Measurements from ENCODE around the gene PRRT1. TPM values are rescaled to one million over a fixed set of nuclear protein-coding genes. Genes with fewer than 3 reads are reported as not detected.

The PRRT1 gene
- total RNA-seq, 1 donor from 2014 or later: 3.1 TPM

- Mint-ChIP-seq H3K4me1 (peaks cover 51% of the 10 kb centered on the region), H3K27ac (ENCODE audit: unreplicated experiment) (no peak within 1 kb of the TSS), H3K4me3 (peak within 1 kb of the TSS; percentile 67), H3K27me3 (ENCODE audit: low read depth) (no peaks in the 10 kb centered on the region), H3K9me3 (no peaks in the 10 kb centered on the region), H3K36me3 (ENCODE audit: low read depth) (peaks cover 11% of the 10 kb centered on the region)
- no peak for DNase-seq (ENCODE audit: low read depth, low spot score)
- TF ChIP-seq, protein P1, sequence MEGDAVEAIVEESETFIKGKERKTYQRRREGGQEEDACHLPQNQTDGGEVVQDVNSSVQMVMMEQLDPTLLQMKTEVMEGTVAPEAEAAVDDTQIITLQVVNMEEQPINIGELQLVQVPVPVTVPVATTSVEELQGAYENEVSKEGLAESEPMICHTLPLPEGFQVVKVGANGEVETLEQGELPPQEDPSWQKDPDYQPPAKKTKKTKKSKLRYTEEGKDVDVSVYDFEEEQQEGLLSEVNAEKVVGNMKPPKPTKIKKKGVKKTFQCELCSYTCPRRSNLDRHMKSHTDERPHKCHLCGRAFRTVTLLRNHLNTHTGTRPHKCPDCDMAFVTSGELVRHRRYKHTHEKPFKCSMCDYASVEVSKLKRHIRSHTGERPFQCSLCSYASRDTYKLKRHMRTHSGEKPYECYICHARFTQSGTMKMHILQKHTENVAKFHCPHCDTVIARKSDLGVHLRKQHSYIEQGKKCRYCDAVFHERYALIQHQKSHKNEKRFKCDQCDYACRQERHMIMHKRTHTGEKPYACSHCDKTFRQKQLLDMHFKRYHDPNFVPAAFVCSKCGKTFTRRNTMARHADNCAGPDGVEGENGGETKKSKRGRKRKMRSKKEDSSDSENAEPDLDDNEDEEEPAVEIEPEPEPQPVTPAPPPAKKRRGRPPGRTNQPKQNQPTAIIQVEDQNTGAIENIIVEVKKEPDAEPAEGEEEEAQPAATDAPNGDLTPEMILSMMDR (conservative IDR thresholded peaks at IDR 0.05): no peak
Measured at GRCh38 chr6:32184084-32184640, 32.4 kb upstream of the PRRT1 start, which contains the start of gene AGER. TSS of gene AGER (minus strand) at chr6:32184253. CDS start at chr6:32184222, 31 bp downstream.

DNA sequence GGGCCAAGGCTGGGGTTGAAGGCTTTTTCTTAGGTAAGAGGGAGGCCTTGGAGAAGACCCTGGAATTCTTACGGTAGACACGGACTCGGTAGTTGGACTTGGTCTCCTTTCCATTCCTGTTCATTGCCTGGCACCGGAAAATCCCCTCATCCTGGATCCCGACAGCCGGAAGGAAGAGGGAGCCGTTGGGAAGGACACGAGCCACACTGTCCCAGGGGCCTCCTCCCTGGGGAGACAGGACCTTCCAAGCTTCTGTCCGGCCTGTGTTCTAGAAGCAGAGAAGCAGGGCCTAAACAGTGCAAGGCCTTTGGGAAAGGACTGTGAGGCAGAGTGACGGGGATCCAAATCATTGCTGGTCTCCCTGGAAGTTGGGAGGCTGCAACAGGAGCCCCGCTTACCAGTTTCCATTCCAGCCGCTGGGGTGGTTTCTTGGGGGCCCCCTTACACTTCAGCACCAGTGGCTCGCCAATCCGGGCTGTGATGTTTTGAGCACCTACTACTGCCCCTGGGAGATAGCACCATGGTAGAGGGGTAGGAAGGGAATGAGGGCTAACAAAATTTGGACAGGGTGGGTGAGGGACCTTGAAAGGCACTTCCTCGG, 31.8 kb upstream of the PRRT1 start:
- TF ChIP-seq, protein P1 (conservative IDR thresholded peaks at IDR 0.05): no peak
- peaks cover 15% of the 10 kb centered on the region for H3K36me3 Mint-ChIP-seq (ENCODE audit: low read depth)
- no peak for DNase-seq (ENCODE audit: low read depth, low spot score)
- H3K9me3 Mint-ChIP-seq: no peaks in the 10 kb centered on the region
- no peaks in the 10 kb centered on the region for H3K27me3 Mint-ChIP-seq (ENCODE audit: low read depth)
- H3K27ac Mint-ChIP-seq (ENCODE audit: unreplicated experiment): no peak overlapping the region
- H3K4me3 Mint-ChIP-seq: peak overlapping the region; percentile 67
- H3K4me1 Mint-ChIP-seq: peaks cover 51% of the 10 kb centered on the region

DNA sequence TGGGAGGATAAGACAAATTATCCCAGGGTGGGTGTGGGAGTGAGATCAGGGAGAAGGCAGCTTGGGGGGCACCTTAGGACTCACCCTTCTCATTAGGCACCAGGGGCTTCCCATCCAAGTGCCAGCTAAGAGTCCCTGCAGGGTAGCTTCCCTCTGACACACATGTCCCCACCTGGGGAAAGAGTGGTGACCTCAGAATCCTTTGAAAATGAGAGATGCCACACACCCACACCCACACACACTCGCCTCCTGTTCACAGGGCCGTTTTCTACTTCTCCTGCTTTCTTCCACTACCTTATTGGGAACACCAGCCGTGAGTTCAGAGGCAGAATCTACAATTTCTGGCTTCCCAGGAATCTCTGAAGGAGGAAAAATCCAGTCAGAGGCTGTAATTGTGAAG, 31.3 kb upstream of the PRRT1 start:
- Mint-ChIP-seq H3K36me3 (ENCODE audit: low read depth) (peaks cover 15% of the 10 kb centered on the region), H3K4me3 (peak overlapping the region; percentile 67), H3K27me3 (ENCODE audit: low read depth) (peaks cover 3% of the 10 kb centered on the region), H3K4me1 (peaks cover 51% of the 10 kb centered on the region), H3K27ac (ENCODE audit: unreplicated experiment) (no peak overlapping the region), H3K9me3 (no peaks in the 10 kb centered on the region)
- no peak for DNase-seq (ENCODE audit: low read depth, low spot score)
- TF ChIP-seq, protein P1 (conservative IDR thresholded peaks at IDR 0.05): no peak

- Mint-ChIP-seq H3K4me1 (peaks cover 53% of the 10 kb centered on the region), H3K9me3 (no peaks in the 10 kb centered on the region), H3K27ac (ENCODE audit: unreplicated experiment) (no peak overlapping the region), H3K36me3 (ENCODE audit: low read depth) (peaks cover 14% of the 10 kb centered on the region), H3K4me3 (peak overlapping the region; percentile 57), H3K27me3 (ENCODE audit: low read depth) (peaks cover 6% of the 10 kb centered on the region)
- TF ChIP-seq, protein P1 (conservative IDR thresholded peaks at IDR 0.05): no peak
- no peak for DNase-seq (ENCODE audit: low read depth, low spot score)
Measured at GRCh38 chr6:32182555-32182981, 30.8 kb upstream of the PRRT1 start.

DNA sequence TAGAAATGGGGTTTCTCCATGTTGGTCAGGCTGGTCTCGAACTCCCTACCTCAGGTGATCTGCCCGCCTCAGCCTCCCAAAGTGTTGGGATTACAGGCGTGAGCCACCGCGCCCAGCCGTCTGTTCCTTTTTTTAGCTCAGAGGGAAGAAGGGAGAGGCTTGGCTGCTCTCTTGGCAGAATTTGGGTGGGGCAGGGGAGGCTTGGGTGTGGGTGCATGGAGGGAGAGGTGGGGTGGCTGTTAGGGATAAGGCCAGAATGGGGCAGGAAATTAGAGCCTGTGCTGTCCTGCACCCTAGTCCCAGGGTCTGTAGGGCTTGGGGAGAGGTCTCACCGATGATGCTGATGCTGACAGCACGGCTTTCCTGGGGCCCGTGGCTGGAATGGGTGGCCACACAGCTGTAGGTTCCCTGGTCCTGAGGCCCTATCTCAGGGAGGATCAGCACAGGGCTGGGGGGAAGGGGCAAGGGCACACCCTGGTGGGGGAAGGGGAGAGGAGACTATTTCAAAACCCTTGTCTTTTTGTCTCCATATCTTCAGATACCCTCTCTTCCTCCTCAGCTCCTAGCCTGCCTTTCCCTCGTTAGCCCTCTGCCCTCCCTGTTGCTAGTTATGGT, 30.3 kb upstream of the PRRT1 start:
- Mint-ChIP-seq H3K4me3 (peak overlapping the region; percentile 17), H3K9me3 (no peaks in the 10 kb centered on the region), H3K27ac (ENCODE audit: unreplicated experiment) (no peak overlapping the region), H3K4me1 (peaks cover 53% of the 10 kb centered on the region), H3K36me3 (ENCODE audit: low read depth) (peaks cover 10% of the 10 kb centered on the region), H3K27me3 (ENCODE audit: low read depth) (peaks cover 6% of the 10 kb centered on the region)
- DNase-seq (ENCODE audit: low read depth, low spot score): no peak
- TF ChIP-seq, protein P1 (conservative IDR thresholded peaks at IDR 0.05): no peak

Data from neural crest cell (in vitro differentiated cells).